Measurements from ENCODE around the gene DUSP2.

DUSP2 gene, protein sequence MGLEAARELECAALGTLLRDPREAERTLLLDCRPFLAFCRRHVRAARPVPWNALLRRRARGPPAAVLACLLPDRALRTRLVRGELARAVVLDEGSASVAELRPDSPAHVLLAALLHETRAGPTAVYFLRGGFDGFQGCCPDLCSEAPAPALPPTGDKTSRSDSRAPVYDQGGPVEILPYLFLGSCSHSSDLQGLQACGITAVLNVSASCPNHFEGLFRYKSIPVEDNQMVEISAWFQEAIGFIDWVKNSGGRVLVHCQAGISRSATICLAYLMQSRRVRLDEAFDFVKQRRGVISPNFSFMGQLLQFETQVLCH

DNA sequence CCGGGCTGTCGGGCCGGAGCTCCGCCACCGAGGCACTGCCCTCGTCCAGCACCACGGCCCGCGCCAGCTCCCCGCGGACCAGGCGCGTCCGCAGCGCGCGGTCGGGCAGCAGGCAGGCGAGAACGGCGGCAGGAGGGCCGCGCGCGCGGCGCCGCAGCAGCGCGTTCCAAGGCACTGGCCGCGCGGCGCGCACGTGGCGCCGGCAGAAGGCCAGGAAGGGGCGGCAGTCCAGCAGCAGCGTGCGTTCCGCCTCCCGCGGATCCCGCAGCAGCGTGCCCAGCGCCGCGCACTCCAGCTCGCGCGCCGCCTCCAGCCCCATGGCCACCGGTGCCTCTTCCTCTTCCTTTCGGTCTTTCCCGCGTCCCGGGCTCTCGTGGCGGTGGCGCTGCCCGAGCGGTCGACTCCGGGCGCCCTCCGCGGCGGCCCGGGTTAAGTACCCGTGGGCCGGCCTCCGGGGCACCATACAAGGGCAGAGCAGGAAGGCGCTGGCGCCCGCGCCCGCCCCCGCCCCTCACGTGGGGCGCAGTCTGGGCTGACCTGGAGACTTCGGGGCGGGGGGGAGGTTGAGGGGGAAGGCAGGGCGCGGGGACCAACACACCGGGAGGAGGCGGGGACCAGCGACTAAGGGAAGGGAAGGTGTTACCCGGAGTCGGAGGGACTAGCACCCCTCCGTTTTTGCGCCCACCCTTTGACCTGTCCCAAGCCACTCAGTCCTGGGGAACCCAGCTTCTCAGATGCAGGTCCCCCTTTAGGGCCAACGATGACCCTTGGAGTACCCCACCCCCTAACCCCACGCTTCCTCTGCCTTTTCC, at the start of gene DUSP2:
Gene DUSP2, minus strand, starts transcription at position 405 of the 812 bp plus-strand sequence. Its CDS starts 86 bp downstream, at position 319.
- peak; percentile 88 for DNase-seq

- no peak for DNase-seq
These were observed 46.9 kb upstream of the DUSP2 start for GRCh38 chr2:96191937-96192670.

DNA sequence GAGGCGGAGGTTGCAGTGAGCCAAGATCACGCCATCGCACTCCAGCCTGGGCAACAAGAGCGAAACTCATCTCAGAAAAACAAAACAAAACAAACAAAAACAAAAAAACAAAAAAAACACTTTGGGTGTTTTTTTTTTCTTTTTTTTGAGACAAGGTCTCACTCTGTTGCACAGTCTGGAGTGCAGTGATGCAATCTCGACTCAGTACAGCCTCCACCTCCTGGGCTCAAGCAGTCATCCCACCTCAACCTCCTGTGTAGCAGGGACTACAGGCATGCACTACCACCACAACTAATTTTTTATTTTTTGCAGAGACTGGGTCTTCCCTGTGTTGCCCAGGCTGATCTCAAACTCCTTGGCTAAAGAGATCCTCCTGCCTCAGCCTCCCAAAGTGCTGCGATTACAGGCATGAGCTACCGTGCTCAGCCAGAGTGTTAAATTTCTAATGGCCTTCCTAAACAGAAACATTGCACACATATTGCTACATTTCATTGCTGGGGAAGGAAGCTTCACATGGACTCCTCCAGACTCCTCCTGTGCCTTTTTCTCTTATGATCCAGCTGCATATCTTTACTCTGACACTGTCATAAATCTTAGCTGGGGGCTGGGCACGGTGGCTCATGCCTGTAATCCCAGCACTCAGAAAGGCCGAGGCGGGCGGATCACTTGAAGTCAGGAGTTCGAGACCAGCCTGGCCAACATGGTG, 43.7 kb upstream of the DUSP2 start:
- no peak for DNase-seq

GRCh38 chr2:96186562-96186961, 41.3 kb upstream of the DUSP2 start:
- no peak for DNase-seq

DNA sequence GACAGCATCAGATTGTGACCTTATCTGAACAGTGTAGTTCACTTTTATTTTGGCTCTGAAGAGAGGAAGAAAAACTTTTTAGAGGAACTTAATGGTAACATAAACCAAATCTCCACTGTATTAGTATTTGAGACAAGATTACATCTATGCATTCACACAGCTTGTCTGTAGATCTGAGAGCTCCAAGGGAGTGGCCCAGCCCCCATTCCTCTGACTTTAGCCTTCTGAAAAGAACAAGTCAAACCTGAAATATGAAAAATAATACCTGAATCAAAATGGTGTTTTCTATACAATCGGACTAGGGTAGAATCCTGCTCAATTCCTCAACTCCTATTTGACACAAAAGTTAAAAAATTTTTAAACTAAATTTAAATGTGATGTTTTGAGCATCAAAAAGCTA, 40.3 kb upstream of the DUSP2 start:
- no peak for DNase-seq

DNA sequence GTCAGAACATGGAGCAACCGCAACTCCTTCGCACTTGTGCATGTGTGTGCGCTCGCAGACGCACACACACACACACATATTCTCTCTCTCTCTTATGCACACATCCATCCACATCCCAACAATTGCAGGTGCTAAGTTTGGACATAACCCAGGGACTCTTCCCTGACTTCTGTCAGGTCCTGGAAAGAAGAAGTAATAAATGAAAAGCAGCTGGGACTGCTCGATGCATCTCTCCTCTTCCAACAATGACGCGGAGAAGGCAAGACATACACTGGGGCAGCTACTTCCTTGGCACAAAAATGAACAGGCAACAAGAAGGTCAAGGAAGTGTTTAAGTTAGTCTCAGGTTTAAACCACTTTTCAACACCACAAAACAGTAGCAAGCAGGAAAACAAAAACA, 39.7 kb upstream of the DUSP2 start:
- no peak for DNase-seq

GRCh38 chr2:96184188-96184587, 38.9 kb upstream of the DUSP2 start:
- DNase-seq = no peak

GRCh38 chr2:96181529-96181928, 36.3 kb upstream of the DUSP2 start:
- DNase-seq = no peak

DNA sequence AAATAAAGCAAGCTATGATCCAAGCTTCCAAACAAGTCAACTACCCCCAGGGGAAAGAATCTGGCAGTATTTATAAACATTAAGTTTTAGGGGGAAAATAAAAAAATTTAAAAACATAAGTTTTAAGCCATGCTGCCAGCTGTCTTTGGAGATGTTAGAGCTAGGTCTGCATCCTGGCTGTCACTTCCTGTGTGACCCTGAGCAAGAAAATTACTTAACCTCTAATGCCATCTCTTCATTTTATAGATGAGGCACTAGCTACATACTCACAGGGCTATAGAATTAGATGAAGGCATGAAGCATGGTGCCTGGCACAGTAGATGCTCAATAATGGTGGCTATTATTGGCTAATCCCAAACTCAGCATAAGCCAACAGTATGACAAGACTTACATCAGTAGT, 35.3 kb upstream of the DUSP2 start:
- no peak for DNase-seq

GRCh38 chr2:96180002-96180401, 34.8 kb upstream of the DUSP2 start:
- DNase-seq = no peak

DNA sequence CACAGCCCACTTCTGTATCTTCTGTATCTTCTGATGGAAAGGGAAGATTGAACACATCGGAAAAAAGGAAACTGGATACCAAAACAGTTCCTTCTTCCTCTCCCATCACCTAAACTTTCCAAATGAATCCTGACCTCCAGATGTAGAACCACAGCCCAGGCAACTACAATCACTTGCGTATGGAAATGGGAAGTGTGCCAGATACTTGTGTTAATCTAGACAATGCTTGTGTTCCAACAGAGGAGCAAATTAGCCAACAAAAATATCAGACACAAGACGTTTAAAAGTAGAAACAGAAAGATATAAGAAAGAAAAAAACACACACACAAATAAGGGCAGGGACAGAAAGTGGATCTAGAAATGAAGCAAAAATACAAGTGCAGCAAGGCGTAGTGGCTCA, 31.4 kb upstream of the DUSP2 start:
- no peak for DNase-seq

- DNase-seq = no peak
These were observed 30.7 kb upstream of the DUSP2 start for GRCh38 chr2:96175951-96176350.

DNA sequence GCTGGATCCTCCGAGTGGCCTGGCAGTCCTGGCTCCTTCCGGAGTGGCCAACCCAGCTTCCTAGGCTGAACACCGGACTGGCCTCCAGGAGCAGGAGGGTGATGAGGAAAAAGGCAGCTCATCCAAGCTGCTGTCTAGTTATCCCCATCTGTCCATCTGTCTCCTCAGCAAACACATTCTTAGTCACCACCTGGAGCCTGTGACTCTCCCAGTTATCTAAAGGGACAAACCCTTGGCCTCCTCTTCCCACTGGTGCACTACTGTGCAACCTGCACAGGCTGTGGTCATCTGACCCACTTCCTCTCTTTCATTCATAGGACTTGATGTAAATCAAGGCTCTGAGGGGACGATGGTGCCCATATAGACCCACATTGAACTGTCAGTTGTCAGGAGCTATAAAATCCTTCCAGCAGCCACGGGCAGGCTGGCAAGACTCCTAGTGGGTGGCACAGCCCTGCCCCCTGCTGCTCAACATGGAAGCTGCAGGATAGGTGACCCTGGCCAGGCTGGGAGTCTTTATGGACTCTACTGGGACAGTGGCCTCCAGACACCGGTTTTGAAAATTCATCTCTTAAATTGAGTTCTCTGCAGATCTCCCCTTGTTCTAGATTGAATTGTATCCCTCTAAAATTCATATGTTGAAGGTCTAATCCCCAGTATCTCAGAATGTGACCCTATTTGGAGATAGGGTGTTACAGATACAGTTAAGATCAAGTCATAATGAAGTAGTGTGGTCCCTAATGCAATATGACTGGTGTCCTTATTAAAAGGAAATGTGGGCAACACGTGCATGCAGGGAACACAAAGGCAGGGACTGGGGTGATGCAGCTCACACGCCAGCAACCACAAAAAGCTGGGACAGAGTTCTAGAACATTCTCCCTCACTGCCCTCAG, 29.3 kb upstream of the DUSP2 start:
- peak; percentile 83 for DNase-seq

- DNase-seq = no peak
These were observed 26.6 kb upstream of the DUSP2 start for GRCh38 chr2:96171831-96172230.

- DNase-seq = no peak
These were observed 25.4 kb upstream of the DUSP2 start for GRCh38 chr2:96170626-96171025.

GRCh38 chr2:96169868-96170507, 24.7 kb upstream of the DUSP2 start:
- no peak for DNase-seq

GRCh38 chr2:96167407-96168013, 22.3 kb upstream of the DUSP2 start:
- DNase-seq = no peak

GRCh38 chr2:96164459-96165184, 19.4 kb upstream of the DUSP2 start:
- peak; percentile 74 for DNase-seq

GRCh38 chr2:96163768-96164429, 18.7 kb upstream of the DUSP2 start:
- DNase-seq = peak; percentile 57

GRCh38 chr2:96163415-96163767, 18.2 kb upstream of the DUSP2 start:
- DNase-seq = no peak

Data from retina (tissue), 1 donor.